HG02870 (cell line): ENCODE data around the gene PTPRM.

Experiments
- ATAC-seq: cut with Tn5 transposase; IDR thresholded peaks from one replicate; pipeline ENCODE4 v1.9.1; 2021; ENCODE audit warnings: mild to moderate bottlenecking, moderate library complexity; ENCODE audit not compliant: unreplicated experiment

The PTPRM gene

GRCh38 chr18:7567474-7568425, 634 bp downstream of the PTPRM start:
- ATAC-seq: peak; percentile 10

DNA sequence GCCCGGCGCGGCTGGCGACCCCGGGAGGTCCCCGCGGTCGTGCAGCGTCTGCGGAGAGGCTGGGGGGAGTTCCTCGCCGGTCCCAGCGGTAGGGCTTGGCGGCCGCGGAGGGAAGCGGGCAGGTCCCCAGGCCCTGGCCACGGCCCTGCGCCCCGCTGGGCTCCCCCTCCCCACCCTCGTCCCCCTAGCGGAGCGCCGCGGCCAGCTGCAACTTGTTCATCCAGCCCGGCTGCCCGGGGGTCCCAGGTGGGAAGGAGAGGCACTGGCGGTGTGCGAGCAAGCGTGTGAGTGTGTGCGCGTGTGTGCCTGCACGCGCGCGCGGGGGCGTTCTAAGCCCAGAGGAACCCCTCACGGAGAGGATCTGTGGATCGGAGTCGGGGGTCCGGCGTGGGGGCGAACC, 1.3 kb downstream of the PTPRM start:
- no peak for ATAC-seq

GRCh38 chr18:7571626-7572025, 4.5 kb downstream of the PTPRM start:
- no peak for ATAC-seq

DNA sequence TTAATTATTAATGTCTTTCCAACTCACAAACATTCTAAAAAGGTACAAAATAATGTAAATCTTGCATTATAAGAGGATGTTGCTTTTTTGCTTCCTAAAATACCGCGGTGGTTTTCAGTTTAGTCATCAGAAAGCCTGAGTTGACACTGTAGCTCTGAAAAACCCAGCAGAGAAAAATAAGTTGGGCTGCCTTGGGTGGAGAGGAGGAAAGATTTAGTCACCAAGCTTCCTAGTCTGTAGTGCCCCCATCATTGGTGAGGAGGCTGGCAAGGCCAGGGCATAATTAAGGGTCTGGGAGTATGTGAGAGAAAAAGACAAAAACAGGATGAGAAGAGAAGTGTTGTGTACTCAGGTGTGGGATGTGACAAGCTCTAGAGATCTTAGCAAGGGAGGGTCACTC, 5.7 kb downstream of the PTPRM start:
- peak; percentile 67 for ATAC-seq

DNA sequence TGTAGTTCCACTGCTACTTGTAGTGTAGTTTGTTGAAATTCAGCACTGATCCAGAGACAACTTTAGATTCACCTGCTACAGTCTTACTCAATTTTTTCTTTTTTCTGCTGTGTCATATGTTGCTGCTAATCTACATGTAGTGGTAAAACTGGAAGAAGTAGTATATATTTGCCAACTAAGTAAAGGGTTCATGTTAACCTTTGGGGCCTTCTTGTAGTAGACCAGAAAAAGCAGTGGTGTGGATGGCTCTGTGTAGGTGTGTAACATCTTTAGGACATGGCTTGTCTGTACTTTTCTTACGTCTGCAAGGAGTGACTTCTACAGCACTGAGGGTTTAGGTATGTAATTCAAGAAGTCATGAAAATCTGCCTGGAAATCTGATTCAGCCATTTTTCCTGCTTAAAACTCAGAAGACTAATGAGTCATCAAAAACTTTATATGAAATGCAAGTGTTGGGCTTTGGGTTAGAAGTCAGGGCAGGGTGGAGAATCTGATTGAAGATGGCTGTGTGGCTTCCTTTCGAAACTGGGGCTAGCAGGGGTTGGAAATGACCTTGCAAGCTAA, 8.4 kb downstream of the PTPRM start:
- ATAC-seq: no peak

DNA sequence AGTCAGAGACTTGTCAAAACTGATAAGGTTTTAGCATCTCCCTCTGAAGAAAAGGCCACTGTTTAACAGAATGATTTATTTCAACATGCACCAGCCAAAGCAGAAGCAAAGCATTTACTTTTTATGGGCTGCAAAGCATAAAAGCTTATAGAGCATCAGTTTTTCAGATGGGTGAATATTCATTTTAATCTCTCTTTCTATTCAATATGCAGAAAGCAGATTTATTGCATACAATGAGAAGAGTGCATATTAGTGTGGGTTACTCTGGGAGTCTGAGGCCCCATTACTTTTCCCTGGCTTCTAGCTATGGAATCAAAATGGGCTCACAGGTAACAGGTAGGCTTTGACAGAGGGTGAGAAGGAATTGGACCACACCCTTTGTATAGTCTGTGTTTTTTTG, 9.0 kb downstream of the PTPRM start:
- no peak for ATAC-seq

DNA sequence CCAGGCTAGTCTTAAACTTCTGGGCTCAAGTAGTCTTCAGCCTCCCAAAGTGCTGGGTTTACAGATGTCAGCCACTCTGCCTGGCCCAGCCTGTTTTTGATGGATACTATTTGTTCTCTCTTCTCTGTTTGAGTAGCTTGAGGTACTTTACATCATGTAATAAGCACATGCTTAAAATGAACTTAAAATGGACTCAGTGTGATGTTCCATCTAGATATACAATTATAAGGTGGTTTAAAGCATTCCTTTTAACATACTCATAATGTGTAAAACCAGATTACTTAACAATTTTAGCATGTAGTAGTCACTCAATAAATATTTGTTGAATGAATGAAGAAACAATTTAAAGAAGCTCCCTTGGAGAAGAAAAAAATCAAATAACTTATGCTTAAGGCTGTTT, 9.6 kb downstream of the PTPRM start:
- no peak for ATAC-seq

DNA sequence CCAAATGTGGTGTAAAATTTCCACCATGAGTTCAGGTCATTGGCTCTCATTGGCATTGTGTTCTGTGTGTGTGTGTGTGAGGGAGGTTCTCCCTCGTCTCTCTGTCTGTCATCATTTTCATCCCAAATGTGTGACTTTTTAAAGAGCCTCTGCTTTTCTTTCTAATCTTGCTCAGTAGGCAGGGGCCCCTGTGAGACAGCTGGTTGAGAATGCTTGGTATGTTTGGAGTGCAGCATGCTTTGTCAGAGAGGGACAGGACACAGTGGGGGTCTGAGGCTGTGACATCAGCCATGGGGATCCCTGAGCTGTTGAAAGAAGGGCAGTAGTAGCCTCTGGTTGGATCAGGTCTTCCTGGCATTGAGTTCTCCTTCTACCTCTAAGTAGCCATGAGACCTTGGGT, 10.6 kb downstream of the PTPRM start:
- ATAC-seq: no peak

DNA sequence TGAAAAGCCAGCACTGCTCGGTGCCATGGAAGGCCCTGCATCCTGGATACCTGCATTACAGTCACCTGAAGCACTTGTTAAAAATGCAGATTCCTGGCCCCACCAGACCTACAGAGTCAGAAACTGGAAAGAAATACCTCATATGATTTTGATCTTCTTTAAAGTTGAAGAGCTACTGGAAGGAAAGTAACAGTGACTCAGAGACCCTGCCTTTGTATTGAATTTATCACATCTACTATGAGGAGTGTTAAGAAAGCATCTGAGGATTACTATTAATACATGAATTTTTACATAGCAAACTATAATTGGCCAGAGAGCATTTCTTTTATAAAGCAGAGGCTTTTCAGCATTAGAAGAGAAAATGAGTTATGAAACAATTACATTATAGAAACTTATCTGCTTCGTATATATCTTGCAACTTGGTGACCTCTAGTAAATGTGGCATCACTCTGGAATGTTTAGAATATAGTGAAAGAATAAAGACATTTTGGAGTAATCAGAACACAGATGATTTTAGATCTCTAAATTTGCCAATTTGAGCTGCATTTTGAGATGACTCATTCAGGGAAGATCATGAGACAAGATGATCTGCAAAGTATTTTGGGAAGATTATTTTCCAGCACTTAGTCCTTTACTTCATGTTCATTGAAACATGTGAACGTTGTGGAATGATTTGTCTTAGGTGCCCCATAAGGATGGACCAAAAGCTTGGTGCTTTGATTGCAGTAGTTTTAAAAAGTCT, 12.2 kb downstream of the PTPRM start:
- ATAC-seq: no peak

- ATAC-seq: no peak
Observed at GRCh38 chr18:7579918-7580542, 12.9 kb downstream of the PTPRM start.

GRCh38 chr18:7584646-7585275, 17.6 kb downstream of the PTPRM start:
- no peak for ATAC-seq

DNA sequence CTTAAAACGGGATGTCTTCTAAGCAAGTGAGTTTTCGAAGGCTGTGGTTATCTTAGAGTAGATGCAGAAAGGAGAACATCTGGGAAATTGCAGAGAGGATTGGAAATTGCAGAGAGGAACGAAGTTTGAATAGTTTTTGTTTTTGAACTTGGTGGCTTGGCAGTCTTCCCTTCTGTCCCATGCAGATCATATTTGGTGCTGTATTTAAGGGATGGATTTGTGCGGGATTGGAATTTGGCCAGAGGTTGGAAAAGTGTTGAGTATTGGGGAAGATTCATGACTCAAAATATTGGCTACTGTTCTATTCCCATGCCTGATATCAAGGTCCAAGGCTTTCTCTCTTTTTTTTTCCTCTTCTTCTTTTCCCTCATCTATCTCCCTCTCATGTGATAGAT, 18.2 kb downstream of the PTPRM start:
- ATAC-seq: no peak

DNA sequence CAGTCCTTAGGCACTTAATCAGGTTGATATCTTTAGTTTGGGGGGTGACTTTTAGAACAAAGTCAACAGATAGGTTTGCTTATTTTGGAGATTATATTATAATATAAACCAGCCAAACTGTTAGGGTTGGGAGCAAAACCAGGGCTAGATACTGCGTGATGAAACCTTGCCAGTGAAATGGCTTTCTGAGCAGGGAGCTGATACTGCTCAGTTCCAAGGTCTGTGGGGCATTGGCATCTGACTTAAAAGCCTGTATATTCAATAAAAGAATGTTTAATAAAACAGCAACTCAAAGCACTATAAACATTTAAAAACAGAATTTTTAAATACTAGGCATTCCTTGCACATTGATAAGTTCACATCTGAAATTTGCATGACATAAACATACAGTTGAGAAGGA, 19.3 kb downstream of the PTPRM start:
- no peak for ATAC-seq

GRCh38 chr18:7590826-7591560, 23.9 kb downstream of the PTPRM start:
- no peak for ATAC-seq

GRCh38 chr18:7592305-7593071, 25.4 kb downstream of the PTPRM start:
- ATAC-seq: no peak

GRCh38 chr18:7593218-7593819, 26.2 kb downstream of the PTPRM start:
- no peak for ATAC-seq

GRCh38 chr18:7596147-7596546, 29.0 kb downstream of the PTPRM start:
- ATAC-seq: no peak

DNA sequence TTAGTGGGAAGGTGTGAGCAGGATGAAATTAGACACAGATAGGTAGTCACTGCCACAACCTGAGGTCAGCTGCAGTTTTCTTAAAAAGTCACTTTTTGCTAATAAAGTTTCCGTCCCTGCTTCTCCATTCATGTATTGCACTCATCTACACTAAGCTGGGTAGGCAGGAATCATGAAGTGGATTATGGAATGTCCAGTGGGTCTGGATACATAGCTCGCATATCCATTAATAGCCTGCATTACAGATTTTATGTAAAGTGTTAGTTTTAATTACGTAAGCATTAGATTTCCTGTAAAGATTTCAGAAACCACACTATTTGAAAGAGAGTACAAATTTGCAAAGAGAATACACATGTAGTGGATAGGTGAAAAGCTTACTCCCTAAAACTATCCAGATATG, 30.4 kb downstream of the PTPRM start:
- no peak for ATAC-seq
